Cardiac fibroblast (primary cell): ENCODE measurements around the gene RYR1.
"Not testable (repeated sequence)": the region's sequence is repeated elsewhere in the genome, so short reads cannot be mapped to it uniquely, and the experiment has no call there.

ENCODE experiments used
- DNase-seq, 2 donors: peaks; one replicate each; pipeline versions ENCODE4 v3.0.0 to v3.0.0-alpha.2; 2010; ENCODE audit warnings: low read depth in 2 of 2
- H3K4me3 ChIP-seq, 2 donors: replicated peaks in 1 of 2; 1 replicate in 1 of 2; 2 replicates in 1 of 2; pipeline ENCODE4 v1.5.1; 2011; ENCODE audit warnings: low read depth in 2 of 2, low read length in 2 of 2, mild to moderate bottlenecking in 2 of 2, moderate library complexity in 1 of 2
- TF ChIP-seq, protein P1 (sequence below): IDR thresholded peaks from one replicate; pipeline ENCODE4 v1.5.1; 2011; ENCODE audit warnings: low read depth, mild to moderate bottlenecking, low read length, inconsistent platforms

Gene RYR1

DNA sequence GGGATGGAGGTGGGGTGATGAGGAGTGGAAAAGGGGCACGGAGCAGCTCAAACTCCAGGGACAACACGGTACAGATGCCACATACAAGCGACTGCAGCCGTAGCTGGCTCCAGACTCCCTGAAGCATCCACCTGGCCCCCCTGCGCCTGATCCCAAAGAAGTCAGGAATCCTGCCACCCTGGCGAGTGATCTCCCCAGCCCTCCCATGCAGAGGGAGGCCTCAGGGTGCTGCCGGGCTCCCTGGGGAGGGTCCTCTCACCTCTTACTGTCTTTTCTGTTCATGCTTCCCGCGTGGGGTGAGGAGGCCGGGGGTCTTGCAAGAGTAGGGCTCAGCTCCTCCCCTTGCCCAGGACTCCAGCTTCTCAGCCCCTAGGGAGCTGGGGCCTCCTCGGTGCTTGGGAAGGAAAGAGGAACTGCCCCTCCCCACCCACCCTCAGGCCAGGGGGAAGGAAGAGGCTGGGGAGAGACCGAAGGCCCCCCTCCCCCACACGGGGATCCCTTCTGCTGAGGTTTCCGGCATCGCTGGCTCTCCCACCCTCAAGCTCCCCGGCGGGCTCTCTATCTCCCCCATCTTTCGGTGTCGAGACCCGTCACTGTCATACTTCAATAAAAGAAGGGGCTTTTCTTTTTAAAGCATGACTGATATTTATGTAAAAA is 7.6 kb upstream of the RYR1 start, which contains the start of gene RASGRP4:
TSS of gene RASGRP4 (minus strand) at position 410 of the 657 bp plus-strand sequence. CDS start at position 282, 128 bp downstream.
- TF ChIP-seq, protein P1, sequence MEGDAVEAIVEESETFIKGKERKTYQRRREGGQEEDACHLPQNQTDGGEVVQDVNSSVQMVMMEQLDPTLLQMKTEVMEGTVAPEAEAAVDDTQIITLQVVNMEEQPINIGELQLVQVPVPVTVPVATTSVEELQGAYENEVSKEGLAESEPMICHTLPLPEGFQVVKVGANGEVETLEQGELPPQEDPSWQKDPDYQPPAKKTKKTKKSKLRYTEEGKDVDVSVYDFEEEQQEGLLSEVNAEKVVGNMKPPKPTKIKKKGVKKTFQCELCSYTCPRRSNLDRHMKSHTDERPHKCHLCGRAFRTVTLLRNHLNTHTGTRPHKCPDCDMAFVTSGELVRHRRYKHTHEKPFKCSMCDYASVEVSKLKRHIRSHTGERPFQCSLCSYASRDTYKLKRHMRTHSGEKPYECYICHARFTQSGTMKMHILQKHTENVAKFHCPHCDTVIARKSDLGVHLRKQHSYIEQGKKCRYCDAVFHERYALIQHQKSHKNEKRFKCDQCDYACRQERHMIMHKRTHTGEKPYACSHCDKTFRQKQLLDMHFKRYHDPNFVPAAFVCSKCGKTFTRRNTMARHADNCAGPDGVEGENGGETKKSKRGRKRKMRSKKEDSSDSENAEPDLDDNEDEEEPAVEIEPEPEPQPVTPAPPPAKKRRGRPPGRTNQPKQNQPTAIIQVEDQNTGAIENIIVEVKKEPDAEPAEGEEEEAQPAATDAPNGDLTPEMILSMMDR = no peak
- no peak for DNase-seq
- no peak within 1 kb of the TSS for H3K4me3 ChIP-seq

DNA sequence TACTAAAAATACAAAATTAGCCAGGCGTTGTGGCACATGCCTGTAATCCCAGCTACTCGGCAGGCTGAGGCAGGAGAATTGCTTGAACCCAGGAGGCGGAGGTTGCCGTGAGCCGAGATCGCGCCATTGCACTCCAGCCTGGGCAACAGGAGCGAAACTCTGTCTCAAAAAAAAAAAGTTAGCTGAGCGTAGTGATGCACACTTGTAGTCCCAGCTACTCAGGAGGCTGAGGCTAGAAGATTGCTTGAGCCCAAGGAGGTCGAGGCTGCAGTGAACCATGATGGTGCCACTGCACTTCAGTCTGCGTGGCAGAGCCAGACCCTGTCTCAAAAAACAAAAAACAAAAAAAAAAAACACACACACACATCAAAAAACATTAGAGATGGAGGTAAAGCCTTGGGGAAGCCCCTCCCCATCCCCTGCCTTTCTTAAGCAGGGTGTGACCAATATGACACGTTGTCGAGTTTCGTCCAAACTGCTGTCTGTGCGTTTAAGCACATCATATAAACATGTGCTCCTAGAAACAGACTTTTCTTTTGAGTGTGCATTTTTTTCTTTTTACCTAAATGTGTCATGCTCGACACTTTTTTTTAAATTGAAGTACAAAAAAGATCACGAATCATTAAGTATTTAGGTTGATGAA is 6.3 kb upstream of the RYR1 start:
- DNase-seq, H3K4me3 ChIP-seq: not testable (repeated sequence)

DNA sequence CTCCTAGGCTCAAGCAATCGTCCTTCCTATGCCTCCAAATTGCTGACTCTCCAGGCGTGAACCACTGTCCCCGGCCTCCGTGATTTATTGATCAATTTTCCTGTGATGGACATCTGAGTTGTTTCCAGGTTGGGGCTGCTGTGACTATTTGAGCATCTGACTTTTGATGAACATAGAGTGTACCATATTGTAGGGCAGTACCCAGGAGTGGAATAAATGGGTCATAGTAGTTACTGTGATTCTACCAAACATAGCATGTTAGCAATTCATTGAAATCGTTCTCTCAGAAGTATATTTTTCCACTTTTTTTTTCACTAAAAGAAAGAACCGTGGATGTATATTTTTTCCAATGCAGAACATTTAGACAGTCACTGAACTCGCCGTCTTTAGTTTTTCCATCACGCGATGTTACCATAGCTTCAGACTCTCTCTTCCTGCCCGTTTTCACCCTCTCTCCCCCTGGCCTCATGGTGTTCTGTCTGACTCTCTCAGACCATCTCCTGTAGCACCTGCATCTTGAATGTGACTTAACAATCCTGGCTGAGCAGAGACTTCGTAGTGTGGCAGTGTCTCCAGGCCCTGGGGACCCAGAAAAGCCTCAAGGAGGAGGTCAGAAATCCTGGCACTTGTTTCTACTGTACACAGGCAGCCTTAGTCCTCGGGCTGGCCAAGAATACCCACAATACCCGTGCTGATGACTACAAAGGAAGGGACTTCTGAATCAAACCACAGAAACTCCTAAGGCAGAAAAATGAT is 4.3 kb upstream of the RYR1 start:
- TF ChIP-seq, protein P1 = no peak
- DNase-seq = no peak

DNA sequence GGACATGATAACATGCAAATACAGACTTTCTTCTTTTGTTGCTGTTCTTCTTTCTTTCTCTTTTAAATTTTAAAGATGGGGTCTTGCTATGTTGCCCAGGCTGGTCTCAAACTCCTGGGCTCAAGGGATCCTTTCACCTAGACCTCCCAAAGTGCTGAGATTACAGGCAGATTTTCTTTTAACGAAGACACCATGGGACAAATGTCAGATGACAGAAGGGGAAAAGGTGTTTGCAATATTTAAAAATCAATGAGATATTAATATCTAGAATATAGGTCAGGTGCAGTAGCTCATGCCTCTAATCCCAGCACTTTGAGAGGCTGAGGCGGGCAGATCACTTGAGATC is 3.7 kb upstream of the RYR1 start:
- TF ChIP-seq, protein P1 = no peak
- DNase-seq = no peak
- H3K4me3 ChIP-seq = no peak overlapping the region

More for the DNA sequence above, 4.3 kb upstream of the RYR1 start:
- H3K4me3 ChIP-seq = no peak overlapping the region

DNA sequence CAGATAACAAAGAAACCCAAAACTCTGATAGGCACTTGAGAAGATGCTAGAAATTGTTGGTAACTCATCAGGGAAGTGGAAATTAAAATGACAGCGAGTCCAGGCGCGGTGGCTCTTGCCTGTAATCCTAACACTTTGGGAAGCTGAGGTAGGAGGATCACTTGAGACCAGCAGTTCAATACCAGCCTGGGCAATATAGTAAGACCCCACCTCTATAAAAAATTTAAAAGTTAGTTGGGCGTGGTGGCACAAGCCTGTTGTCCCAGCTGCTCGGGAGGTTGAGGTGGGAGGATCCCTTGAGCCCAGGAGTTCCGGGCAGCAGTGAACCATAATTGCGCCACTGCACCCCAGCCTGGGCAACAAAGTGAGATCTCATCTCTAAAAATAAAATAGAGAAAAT is 2.6 kb upstream of the RYR1 start:
- TF ChIP-seq, protein P1 = no peak
- no peak overlapping the region for H3K4me3 ChIP-seq
- no peak for DNase-seq

DNA sequence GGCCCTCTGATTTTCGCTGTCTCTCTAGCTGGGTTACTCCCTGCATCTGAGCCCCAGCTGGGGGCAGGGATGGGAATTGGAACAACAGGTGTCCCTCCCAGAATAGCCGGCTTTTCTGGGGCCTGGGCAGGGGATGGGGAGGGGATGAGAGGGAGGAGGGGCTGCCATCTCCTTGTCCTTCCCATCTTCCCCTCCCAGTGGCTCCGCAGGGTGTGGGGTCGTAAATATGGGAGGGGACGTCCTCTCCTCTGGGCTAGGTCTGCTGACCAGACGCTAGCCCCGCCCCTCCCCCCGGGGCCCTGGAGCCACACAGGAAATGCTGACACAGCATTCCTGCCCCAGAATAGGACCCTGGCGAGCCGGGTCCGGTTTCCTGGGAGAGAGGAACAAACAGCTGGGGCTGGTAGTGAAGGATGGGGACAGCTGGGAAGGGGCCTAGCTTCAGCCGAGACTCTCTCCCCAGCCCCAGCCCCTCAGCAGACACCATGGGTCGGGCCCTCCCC is 1.1 kb downstream of the RYR1 start:
- TF ChIP-seq, protein P1 = no peak
- no peak for DNase-seq
- no peak overlapping the region for H3K4me3 ChIP-seq

DNA sequence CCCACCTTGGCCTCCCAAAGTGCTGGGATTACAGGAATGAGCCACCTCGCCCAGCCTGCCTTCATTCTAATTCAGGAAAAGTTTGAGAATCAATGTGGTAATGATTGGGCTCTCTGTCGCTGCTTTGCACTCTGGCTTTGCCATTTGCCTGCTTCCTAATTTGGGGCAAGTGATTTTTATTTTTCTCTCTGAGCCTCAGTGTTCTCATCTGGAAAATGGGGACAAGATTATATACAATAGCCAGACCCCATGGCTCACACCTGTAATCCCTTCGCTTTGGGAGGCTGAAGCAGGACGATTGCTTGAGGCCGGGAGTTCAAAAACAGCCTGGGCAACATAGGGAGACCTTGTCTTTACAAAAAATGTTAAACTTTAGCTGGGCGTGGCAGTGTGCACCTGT is 3.8 kb downstream of the RYR1 start:
- DNase-seq = no peak
- TF ChIP-seq, protein P1 = no peak
- H3K4me3 ChIP-seq = no peak overlapping the region
